ENCODE results near the gene UBAP2L. TPM values are rescaled to one million over a fixed set of nuclear protein-coding genes. Genes with fewer than 3 reads are reported as not detected.

The UBAP2L gene
- total and polyA plus RNA-seq, 9 of the 15 experiments (the other 6 are each of a cell fraction or from before 2014, with no cell fraction given) = 75.0 to 245 (median 119) TPM

DNA sequence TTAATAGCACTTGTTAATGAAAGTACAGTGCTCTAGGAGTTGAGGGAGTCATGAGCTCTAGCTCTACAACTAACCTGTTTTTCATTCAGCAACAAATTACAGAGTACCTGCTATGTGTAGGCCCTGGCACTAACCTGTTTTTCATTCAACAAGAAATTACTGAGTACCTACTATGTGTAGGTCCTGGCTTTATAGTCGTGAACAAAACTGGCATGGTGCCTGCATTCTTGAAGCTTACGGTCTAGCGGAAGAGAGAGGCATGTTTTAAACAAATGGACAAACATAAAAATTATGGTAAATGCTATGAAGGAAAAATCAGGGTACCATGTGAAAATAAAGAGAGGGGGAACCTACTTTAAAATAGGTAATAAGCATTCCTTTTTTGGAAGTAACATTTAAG, 2.2 kb upstream of the UBAP2L start:
- Histone ChIP-seq H3K27me3 (ENCODE audit: control insufficient read depth in 2 of 2, insufficient read depth in 2 of 2, low read length in 2 of 2) (no peaks in the 10 kb centered on the region), H3K79me2 (ENCODE audit: control insufficient read depth, insufficient read depth, low read length) (peaks cover 79% of the 10 kb centered on the region), H3K9me3 (replicated peaks; ENCODE audit: control insufficient read depth, insufficient read depth, low read depth, low read length) (peaks cover 4% of the 10 kb centered on the region), H3K4me1 (replicated peaks in 1 of 2; ENCODE audit: control insufficient read depth in 2 of 2, insufficient read depth in 2 of 2, low read length in 2 of 2) (peaks cover 3 to 20% of the 10 kb centered on the region in 2 experiments; a peak in 3 of 5 replicates), H3K36me3 (ENCODE audit: control insufficient read depth, insufficient read depth, low read length) (peaks cover 69% of the 10 kb centered on the region), H3K9ac (ENCODE audit: insufficient read depth in 1 of 2, low read depth in 2 of 2, low read length in 2 of 2) (peak overlapping the region; percentile 83 to 100), H3K9me1 (ENCODE audit: control insufficient read depth, insufficient read depth, low read length) (no peaks in the 10 kb centered on the region), H3K4me3 (peak overlapping the region; percentile 76; the same call in 1 of the 2 replicates), H3K27ac (ENCODE audit: extremely low read depth, low read depth, low read length) (peak overlapping the region; percentile 99), H2AFZ (ENCODE audit: low read depth, low read length) (no peak overlapping the region), H4K20me1 (replicated peaks; ENCODE audit: control insufficient read depth, insufficient read depth, low read length) (no peaks in the 10 kb centered on the region), H3K4me2 (ENCODE audit: insufficient read depth, low read length) (peak overlapping the region; percentile 91)
- DNase-seq (ENCODE audit: extremely low read depth in 1 of 4, low spot score in 3 of 4) = no peak
- TF ChIP-seq, protein P1, sequence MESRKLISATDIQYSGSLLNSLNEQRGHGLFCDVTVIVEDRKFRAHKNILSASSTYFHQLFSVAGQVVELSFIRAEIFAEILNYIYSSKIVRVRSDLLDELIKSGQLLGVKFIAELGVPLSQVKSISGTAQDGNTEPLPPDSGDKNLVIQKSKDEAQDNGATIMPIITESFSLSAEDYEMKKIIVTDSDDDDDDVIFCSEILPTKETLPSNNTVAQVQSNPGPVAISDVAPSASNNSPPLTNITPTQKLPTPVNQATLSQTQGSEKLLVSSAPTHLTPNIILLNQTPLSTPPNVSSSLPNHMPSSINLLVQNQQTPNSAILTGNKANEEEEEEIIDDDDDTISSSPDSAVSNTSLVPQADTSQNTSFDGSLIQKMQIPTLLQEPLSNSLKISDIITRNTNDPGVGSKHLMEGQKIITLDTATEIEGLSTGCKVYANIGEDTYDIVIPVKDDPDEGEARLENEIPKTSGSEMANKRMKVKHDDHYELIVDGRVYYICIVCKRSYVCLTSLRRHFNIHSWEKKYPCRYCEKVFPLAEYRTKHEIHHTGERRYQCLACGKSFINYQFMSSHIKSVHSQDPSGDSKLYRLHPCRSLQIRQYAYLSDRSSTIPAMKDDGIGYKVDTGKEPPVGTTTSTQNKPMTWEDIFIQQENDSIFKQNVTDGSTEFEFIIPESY (CRISPR knock-in tag; IDR thresholded peaks at IDR 0.05) = peak; percentile 63
- no peak for TF ChIP-seq ELF1 (tag; IDR thresholded peaks at IDR 0.05)
- TF ChIP-seq, protein P2, sequence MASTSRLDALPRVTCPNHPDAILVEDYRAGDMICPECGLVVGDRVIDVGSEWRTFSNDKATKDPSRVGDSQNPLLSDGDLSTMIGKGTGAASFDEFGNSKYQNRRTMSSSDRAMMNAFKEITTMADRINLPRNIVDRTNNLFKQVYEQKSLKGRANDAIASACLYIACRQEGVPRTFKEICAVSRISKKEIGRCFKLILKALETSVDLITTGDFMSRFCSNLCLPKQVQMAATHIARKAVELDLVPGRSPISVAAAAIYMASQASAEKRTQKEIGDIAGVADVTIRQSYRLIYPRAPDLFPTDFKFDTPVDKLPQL (IDR thresholded peaks at IDR 0.05; ENCODE audit: extremely low read depth, insufficient read length) = no peak
- no peak for TF ChIP-seq SAP30 (IDR thresholded peaks at IDR 0.05; ENCODE audit: borderline replicate concordance, insufficient read depth, low read depth, low read length, poor library complexity, severe bottlenecking)
- TF ChIP-seq ZKSCAN1 (IDR thresholded peaks at IDR 0.05; ENCODE audit: low read depth, low read length) = peak; percentile 83
- no peak for TF ChIP-seq ZC3H4 (CRISPR knock-in tag; IDR thresholded peaks at IDR 0.05; ENCODE audit: borderline replicate concordance)
- peak; percentile 52 for TF ChIP-seq NFIC (IDR thresholded peaks at IDR 0.05)
- TF ChIP-seq, protein P3, sequence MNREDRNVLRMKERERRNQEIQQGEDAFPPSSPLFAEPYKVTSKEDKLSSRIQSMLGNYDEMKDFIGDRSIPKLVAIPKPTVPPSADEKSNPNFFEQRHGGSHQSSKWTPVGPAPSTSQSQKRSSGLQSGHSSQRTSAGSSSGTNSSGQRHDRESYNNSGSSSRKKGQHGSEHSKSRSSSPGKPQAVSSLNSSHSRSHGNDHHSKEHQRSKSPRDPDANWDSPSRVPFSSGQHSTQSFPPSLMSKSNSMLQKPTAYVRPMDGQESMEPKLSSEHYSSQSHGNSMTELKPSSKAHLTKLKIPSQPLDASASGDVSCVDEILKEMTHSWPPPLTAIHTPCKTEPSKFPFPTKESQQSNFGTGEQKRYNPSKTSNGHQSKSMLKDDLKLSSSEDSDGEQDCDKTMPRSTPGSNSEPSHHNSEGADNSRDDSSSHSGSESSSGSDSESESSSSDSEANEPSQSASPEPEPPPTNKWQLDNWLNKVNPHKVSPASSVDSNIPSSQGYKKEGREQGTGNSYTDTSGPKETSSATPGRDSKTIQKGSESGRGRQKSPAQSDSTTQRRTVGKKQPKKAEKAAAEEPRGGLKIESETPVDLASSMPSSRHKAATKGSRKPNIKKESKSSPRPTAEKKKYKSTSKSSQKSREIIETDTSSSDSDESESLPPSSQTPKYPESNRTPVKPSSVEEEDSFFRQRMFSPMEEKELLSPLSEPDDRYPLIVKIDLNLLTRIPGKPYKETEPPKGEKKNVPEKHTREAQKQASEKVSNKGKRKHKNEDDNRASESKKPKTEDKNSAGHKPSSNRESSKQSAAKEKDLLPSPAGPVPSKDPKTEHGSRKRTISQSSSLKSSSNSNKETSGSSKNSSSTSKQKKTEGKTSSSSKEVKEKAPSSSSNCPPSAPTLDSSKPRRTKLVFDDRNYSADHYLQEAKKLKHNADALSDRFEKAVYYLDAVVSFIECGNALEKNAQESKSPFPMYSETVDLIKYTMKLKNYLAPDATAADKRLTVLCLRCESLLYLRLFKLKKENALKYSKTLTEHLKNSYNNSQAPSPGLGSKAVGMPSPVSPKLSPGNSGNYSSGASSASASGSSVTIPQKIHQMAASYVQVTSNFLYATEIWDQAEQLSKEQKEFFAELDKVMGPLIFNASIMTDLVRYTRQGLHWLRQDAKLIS (CRISPR knock-in tag; IDR thresholded peaks at IDR 0.05) = no peak
- TF ChIP-seq NCOA1 (IDR thresholded peaks at IDR 0.05; ENCODE audit: low read depth) = no peak
- BruUV-seq (replicated peaks) = no TSS peak
- intact Hi-C loops (cut with micrococcal nuclease) (no loop called here), in situ Hi-C loops (cut with MboI) (no loop called here)
- POLR2A ChIA-PET = interaction anchor here (0.6 to 4.6 kb wide), 6 partner anchors 8 to 228 kb away, joined by 3 to 32 read pairs (median 6); no protein-coding TSS in a partner anchor
- WGBS (ENCODE audit: insufficient coverage, low coverage, missing lambda C conversion rate) = 36% methylated on average over 3 of the region's 3 CpGs
- no peak for ATAC-seq
- CTCF ChIA-PET (ENCODE audit: low intra/inter-chr PET ratio) = no interaction called here
- FAIRE-seq = peak; percentile 11
